GM19043 (cell line): ENCODE measurements around the gene DPEP2.
A peak's percentile ranks its signal among the peaks of the same experiment; 100 is the strongest.
"Not testable (repeated sequence)": the region's sequence is repeated elsewhere in the genome, so short reads cannot be mapped to it uniquely, and the experiment has no call there.

Source experiments
- ATAC-seq: cut with Tn5 transposase; IDR thresholded peaks from one replicate; pipeline ENCODE4 v1.9.1; 2021; ENCODE audit warnings: low read depth; ENCODE audit not compliant: unreplicated experiment

DPEP2 gene, protein sequence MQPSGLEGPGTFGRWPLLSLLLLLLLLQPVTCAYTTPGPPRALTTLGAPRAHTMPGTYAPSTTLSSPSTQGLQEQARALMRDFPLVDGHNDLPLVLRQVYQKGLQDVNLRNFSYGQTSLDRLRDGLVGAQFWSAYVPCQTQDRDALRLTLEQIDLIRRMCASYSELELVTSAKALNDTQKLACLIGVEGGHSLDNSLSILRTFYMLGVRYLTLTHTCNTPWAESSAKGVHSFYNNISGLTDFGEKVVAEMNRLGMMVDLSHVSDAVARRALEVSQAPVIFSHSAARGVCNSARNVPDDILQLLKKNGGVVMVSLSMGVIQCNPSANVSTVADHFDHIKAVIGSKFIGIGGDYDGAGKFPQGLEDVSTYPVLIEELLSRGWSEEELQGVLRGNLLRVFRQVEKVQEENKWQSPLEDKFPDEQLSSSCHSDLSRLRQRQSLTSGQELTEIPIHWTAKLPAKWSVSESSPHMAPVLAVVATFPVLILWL

DNA sequence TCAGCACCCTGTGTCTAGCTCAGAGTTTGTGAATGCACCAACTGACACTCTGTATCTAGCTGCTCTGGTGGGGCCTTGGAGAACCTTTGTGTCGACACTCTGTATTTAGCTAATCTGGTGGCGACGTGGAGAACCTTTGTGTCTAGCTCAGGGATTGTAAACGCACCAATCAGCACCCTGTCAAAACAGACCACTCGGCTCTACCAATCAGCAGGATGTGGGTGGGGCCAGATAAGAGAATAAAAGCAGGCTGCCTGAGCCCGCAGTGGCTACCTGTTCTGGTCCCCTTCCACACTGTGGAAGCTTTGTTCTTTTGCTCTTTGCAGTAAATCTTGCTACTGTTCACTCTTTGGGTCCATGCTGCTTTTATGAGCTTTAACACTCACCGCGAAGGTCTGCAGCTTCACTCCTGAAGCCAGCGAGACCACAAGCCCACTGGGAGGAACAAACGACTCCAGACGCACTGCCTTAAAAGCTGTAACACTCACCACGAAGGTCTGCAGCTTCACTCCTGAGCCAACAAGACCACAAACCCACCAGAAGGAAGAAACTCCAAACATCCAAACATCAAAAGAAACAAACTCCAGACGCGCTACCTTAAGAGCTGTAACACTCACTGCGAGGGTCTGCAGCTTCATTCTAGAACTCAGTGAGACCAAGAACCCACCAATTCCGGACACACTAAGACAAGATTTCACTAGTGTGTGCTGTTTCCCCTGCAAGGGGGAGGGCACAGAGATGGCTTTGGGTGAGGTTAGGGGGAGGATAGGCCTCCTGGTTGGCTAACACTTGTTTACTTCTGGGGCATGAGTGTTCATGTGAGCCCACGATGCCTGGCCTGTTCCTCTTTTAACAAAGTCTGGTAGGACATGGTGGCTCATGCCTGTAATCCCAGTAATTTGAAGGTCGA is at the start of gene DPEP2:
TSS of gene DPEP2 (minus strand) at position 706 of the 910 bp plus-strand sequence. CDS start 6,272 bp downstream, outside the sequence.
- ATAC-seq = not testable (repeated sequence)

DNA sequence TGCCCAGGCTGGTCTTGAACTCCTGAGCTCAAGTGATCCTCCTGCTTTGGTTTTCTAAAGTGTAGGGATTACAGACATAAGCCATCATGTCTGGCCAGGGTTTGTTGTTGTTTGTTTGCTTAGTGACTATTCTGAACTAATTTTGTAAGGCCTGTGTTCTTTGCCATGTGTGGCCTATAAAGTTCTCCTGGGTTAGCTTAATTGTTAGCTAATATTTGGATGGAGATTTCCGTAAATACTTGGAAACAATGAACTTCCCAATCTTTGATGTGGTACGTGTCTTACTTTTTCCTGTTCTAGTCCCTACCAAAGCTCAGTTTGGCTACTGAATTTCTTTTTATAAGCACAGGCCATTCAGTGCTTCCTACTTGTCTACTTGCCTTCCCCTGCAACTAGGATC is 48.7 kb upstream of the DPEP2 start:
- ATAC-seq = no peak

DNA sequence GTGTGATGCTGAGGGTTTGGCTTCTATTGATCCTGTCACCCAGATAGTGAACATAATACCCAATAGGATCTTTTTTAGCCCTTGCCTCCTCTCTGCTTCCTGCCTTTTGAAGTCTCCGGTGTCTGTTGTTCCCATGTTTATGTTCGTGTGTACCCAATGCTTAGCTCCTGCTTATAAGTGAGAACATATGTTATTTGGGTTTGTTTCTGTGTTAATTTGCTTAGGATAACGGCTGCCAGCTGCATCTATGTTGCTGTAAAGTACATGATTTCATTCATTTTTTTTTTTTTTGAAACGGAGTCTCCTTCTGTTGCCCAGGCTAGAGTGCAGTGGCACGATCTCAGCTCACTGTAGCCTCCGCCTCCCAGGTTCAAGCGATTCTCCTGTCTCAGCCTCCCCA is 46.8 kb upstream of the DPEP2 start:
- ATAC-seq = no peak

DNA sequence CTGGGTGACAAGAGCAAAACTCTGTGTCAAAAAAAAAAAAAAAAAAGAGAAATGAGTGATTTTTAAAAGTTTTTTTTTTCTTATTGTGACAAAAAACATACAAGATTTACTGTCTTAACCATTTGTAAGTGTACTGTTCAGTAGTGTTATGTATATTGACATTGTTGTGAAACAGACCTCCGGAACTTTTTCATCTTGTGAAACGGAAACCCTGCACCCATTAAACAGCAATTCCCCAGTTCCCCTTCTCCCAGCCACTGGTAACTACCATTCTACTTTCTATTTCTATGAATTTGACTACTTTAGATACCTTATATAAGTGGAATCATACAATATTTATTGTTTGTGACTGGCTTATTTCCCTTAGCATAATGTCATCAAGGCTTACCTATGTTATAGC is 42.5 kb upstream of the DPEP2 start:
- ATAC-seq = no peak

DNA sequence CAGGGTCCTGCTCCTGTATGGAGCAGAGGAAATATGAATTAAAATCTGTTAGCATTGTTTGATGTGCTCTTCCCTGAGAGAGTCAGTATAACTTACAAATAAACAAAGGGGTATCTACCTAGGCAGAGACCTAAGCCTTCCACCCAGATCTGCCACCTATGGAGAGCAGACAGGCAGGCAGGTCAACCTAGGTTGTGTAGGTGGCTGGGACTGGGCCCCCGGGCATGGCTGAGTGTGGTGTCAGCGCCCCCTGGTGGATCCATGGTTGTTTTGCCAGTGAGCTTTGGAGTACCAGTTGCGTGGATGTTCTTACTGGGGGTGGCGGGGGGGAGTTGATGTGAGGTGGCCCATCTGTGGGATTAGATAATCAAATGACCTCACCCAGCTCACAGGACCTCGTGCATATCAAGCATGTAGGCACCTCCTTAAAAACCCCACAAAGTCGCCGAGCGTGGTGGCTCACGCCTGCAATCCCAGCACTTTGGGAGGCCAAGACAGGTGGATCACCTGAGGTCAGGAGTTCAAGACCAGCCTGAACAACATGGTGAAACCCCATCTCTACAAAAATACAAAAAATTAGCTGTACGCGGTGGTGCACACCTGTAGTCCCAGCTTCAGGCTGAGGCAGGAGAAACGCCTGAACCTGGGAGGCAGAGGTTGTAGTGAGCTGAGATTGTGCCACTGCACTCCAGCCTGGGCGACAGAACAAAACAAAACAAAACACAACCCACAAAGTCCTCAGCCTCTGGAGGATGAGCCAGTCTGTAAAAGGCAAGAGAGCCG is 41.4 kb upstream of the DPEP2 start:
- ATAC-seq = peak; percentile 45

DNA sequence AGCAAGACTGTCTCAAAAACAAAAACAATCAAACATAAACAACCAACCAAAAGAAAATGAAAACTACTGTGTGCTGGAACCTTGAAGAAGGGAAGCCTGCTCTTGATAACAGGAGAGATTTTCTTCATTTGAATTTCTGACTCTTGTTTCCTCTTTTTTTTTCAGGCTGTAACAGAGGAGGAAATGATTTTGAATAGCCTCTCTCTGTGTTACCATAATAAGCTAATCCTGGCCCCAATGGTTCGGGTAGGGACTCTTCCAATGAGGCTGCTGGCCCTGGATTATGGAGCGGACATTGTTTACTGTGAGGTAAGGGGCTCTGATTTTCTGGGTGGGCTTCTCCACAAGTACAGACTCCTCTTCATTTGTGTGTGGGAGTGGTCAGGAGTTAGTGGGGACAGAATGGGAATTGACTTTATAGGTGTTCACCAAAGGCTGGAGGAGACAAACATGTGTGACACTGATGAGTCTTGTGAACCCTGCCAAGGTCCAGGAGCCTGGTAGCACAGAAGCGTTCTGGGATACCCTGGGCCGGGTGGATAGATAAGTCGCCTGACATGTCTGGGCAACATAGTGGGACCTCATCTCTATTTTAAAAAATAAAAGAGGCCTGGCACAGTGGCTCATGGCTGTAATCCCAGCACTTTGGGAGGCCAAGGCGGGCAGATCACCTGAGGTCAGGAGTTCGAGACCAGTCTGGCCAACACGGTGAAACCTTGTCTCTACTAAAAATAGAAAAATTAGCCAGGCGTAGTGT is 38.7 kb upstream of the DPEP2 start:
- ATAC-seq = no peak

DNA sequence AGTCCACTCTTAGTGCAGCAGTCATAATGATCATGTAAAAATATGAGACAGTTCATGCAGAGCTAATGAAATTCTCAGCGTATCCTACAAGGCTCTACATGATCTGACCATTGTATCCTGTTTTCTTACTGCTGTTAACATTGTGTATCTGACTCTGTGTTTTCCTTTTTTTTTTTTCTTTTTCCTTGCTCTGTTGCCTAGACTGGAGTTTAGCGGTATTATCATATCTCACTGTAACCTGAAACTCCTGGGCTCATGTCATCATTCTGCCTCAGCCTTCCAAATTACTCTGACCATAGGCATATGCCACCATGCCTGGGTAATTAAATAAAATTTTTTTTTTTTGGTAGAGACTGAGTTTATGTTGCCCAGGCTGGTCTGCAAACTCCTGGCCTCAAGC is 35.9 kb upstream of the DPEP2 start:
- no peak for ATAC-seq

DNA sequence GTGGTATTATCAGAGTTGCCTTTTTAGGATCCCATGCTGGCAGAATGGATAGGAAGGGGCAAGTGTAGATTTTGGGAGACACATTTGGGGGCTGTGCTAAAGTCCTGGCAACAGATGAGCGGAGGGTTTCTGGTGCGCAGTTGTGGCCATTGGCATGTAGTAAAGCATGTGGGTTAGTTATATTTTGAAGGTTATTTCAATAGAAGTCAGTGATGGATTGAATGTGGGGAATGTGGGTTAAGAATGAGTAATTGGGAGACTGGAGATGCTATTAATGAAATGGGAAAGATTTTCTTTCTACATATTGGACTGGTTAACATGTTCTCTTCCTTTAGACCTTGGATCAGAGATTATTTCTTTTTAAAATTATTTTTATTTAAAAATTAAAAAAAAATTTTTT is 33.8 kb upstream of the DPEP2 start:
- ATAC-seq = no peak

DNA sequence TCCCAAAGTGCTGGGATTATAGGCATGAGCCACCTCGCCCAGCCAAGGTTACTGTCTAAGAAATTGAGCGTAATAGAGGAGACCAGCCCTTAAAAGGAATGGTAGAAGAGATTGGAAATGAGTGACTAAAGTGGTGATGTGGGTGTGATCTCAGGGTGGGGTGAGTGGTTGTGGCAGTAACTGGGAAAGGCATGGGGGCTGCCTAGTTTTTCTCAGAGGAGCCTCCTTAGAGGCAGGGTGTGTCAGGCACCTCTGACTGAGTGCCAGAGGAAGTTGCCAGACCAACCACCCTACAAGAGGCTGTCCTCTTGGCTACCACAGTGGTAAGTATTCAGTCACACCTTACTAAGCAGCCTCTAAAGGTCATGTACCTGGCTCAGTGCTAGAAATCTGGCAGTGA is 32.7 kb upstream of the DPEP2 start:
- no peak for ATAC-seq

DNA sequence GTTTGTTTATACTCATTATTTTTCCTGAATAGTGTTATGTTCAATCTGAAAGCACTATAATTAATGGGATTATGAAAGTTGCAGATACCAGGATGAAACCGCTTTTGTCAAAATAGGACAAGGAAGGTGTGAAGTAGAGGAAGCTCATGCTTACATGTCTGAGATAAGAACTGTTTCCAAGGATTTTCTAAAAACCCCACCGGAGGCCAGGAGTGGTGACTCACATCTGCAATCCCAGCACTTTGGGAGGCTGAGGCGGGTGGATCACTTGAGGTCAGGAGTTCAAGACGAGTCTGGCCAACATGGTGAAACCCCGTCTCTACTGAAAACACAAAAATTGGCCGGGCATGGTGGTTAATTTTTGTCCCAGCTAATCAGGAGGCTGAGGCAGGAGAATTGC is 30.8 kb upstream of the DPEP2 start:
- ATAC-seq = not testable (repeated sequence)

DNA sequence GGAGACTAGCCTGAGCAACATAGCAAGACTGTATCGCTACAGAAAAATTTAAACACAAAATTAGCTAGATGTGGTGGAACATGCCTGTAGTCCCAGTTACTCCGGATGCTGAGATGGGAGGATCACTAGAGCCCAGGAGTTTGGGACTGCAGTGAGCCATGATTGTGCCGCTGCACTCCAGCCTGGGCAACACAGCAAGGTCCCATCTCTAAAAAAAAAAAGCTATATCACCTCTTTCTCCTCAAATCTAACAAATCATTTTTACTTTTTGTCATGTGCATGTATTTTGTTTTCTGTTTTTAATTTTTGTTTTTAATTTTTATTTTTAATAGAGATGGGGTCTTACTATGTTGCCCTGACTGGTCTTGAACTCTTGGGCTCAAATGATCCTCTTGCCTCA is 29.7 kb upstream of the DPEP2 start:
- no peak for ATAC-seq

DNA sequence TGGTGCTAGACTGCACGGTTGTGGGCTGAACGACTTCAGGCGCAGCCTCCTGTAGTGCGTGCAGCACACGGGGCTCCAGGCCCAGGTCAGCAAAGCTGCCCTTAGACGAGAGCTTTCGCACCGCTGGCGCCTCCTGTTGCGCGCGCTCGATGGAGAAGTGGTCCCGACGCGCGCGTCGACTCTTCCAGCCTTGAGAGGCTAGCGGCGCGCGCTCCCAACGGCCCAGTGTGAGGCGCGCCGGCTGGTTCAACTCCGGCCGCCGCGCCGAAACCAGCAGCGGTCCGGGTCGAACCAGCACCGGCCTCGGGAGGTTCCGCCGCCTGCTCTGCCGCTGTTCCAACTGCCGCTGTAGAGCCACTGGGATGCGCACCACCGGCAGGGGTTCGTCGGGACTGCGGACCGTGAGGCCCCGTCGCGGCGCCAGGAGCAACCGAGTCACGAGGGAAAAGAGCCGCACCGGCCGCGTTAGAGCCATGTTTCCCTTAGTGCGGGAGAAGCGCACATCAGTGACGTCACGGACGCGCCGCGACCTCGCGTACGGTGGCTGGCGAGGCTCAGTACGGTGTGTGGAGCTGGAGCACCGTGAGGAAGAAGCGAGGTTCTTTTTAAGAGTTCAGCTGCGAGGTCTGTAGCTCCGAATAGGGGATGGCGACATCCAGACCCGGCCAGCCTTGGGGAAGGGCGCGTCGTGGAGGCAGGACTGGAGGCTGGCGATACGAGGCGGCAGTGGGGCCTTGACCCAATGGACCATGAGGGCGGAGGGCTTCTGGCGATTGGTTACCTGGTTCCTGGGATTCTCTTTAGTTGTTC is 23.6 kb upstream of the DPEP2 start, which contains the start of the genes DDX28 and DUS2:
TSS of gene DDX28 (minus strand) at position 505 of the 810 bp plus-strand sequence. CDS start at position 475, 30 bp downstream.
TSS of gene DUS2 (plus strand) at position 557 of the 810 bp plus-strand sequence. CDS start 14,740 bp downstream, outside the sequence.
- peak; percentile 66 for ATAC-seq

DNA sequence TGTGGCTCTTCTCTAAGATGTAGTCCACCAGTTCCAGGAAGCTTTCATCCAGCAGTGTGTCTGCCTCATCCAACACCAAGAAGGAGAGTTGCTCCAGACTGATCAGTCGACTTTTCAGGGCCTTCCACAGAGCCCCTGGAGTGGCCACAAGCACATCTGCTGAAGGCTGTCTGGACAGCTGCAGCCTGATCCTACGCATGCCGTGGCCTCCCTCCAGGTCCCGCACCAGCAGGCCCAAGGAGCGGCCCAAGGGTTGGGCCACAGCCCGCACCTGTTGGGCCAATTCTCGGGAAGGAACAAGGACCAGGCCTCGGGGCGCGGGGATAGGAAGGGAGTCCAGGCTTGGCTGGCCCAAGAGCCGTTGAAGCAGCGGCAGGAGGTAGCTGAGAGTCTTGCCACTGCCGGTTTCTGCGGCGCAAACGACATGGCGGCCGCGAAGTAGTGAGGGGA is 23.0 kb upstream of the DPEP2 start:
- no peak for ATAC-seq

DNA sequence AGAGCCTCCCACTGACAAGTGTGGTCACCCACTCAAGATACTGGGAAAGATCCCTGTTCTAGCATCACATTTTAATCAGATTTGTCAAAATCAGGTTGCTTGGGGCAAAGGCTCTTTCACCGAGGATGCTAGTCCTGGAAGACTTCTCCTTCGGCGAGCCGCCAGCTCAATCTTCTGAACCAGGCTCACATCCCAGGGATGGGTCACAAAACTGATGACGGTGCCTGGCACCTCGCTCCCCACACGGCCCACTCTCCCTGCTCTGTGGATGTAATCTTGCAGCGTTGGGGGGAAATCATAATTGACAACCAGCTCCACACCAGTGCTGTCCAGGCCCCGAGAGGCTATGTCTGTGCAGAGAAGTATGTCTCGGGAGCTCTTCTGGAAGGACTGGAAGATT is 22.2 kb upstream of the DPEP2 start:
- no peak for ATAC-seq

DNA sequence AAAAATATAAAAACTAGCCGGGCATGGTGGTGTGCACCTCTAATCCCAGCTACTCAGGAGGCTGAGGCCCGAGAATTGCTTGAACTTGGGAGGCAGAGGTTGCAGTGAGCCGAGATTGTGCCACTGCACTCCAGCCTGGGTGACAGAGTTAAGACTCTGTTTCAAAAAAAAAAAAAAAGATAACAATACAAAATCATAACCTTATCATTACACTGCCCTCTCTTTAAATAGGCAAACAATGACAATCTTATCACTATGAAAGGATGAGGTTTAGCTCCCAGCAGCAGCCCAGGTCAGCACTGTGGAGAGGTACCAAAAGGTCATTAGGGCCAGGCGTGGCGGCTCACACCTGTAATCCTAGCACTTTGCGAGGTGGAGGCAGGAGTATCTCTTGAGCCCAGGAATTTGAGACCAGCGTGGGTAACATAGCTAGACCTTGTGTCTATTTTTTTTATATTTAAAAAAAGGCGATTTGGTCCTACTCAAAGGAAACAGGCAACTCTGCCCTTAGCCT is 19.9 kb upstream of the DPEP2 start:
- ATAC-seq = no peak

DNA sequence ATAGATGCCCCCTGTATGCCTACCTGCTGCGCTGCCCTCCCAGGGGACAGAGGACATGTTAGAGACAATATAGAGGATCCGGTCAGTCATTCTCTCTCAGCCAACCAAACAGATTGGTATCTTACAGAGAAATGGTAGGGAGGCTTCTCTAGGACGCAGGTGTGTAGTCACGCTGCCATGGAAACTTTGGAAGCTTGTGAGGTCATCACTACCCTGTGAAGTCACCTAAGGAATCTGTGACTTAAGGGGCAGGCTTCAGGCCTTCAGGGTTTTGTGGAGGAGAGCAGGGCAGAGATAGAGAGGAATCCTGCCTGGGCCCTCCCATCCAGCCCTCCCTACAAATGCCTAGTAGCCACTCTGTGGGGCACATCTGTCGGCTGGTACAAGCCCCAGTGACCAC is 16.4 kb upstream of the DPEP2 start, which contains the start of gene DPEP2NB:
TSS of gene DPEP2NB (minus strand) at position 231 of the 400 bp plus-strand sequence. CDS start at position 90, 141 bp downstream.
- no peak for ATAC-seq

DNA sequence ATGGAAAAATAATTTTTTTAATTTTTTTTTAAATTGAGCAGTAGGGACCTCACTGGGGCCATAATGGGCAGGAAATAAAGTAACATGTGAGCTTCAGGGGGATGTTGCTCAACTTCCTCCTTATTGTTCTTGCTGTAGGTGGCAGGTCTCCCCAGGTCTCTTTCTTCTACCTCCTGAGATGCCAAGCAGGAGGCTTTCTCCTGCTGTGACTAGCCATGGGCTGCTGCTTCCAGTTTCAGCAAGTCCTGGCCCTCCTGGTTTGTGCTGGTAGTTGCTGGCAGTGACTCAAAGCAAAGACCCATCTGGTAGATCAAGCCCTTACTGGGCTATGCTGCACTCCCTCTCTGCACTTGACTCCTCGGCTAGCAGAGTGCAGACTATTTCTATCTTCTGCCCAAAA is 14.2 kb upstream of the DPEP2 start:
- no peak for ATAC-seq

DNA sequence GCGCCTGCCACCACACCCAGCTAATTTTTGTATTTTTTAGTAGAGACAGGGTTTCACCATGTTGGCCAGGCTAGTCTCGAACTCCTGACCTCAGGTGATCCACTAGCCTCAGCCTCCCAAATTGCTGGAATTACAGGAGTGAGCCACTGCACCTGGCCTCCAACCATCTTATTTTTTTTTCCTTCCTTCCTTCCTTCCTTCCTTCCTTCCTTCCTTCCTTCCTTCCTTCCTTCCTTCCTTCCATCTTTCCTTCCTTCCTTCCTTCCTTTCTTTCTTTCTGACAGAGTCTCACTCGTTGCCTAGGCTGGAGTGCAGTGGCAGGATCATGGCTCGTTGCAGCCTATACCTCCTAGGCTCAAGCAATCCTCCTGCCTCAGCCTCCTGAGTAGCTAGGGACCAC is 10.6 kb upstream of the DPEP2 start:
- not testable (repeated sequence) for ATAC-seq
